Endodermal cell (in vitro differentiated cells): ENCODE results near the gene VCP. TPM values are rescaled to one million over a fixed set of nuclear protein-coding genes. Genes with fewer than 3 reads are reported as not detected.

Experiments
- DNase-seq: peaks from one replicate; pipeline ENCODE4 v3.0.0-alpha.2; 2017
- H3K27ac ChIP-seq: 2 replicates; pipeline ENCODE4 v1.5.1; 2013; ENCODE audit warnings: mild to moderate bottlenecking, low read depth, low read length, moderate library complexity
- H3K27me3 ChIP-seq: 2 replicates; pipeline ENCODE4 v1.6.1; 2013; ENCODE audit warnings: mild to moderate bottlenecking, low read length, moderate library complexity; ENCODE audit not compliant: insufficient read depth, control insufficient read depth, poor library complexity, severe bottlenecking
- H3K36me3 ChIP-seq: 2 replicates; pipeline ENCODE4 v1.7.0; 2013; ENCODE audit warnings: mild to moderate bottlenecking, low read length, moderate library complexity; ENCODE audit not compliant: control insufficient read depth, insufficient read depth
- H3K4me1 ChIP-seq: one replicate; pipeline ENCODE4 v1.7.0; 2013; ENCODE audit warnings: low read length; ENCODE audit not compliant: control insufficient read depth, insufficient read depth
- H3K4me3 ChIP-seq: 2 replicates; pipeline ENCODE4 v1.5.1; 2013; ENCODE audit warnings: mild to moderate bottlenecking, low read length, moderate library complexity
- H3K9ac ChIP-seq: 2 replicates; pipeline ENCODE4 v1.6.1; 2013; ENCODE audit warnings: mild to moderate bottlenecking, low read length, moderate library complexity; ENCODE audit not compliant: poor library complexity, severe bottlenecking; ENCODE audit errors: extremely low read depth
- H3K9me3 ChIP-seq: 2 replicates; pipeline ENCODE4 v1.6.1; 2013; ENCODE audit warnings: mild to moderate bottlenecking, low read length, moderate library complexity; ENCODE audit not compliant: control insufficient read depth
- H3K27ac Mint-ChIP-seq: 2 replicates; pipeline ENCODE4 v1.8.0; 2020; ENCODE audit warnings: mixed read lengths
- H3K27me3 Mint-ChIP-seq: 2 replicates; pipeline ENCODE4 v1.8.0; 2021; ENCODE audit warnings: mild to moderate bottlenecking, mixed read lengths; ENCODE audit not compliant: insufficient read depth
- H3K36me3 Mint-ChIP-seq: 2 replicates; pipeline ENCODE4 v1.8.0; 2020; ENCODE audit warnings: low read depth, mixed read lengths
- H3K4me1 Mint-ChIP-seq: 2 replicates; pipeline ENCODE4 v1.8.0; 2020; ENCODE audit warnings: mixed read lengths
- H3K4me3 Mint-ChIP-seq: 2 replicates; pipeline ENCODE4 v1.8.0; 2020; ENCODE audit warnings: mild to moderate bottlenecking, moderate library complexity, mixed read lengths
- H3K9me3 Mint-ChIP-seq: 2 replicates; pipeline ENCODE4 v1.8.0; 2020; ENCODE audit warnings: mild to moderate bottlenecking, mixed read lengths
- WGBS, 2 experiments: methylation state at CpG; one replicate each; pipeline versions ENCODE4 v1.1.5 to v1.1.7; 2013; ENCODE audit warnings: missing lambda C conversion rate in 2 of 2, mixed read lengths in 1 of 2; ENCODE audit not compliant: insufficient coverage in 1 of 2, insufficient read length in 1 of 2; 5-methylcytosine and 5-hydroxymethylcytosine counted together
- total RNA-seq, 2 donors: library from RNA; stranded (reverse); fragmentation: NEBNext Ultra II Directional in 1 of 2; extraction: Animal tissue kit (Norgen Biotek cat#: 25700) in 1 of 2; gene quantifications; 2 replicates in 1 of 2; 3 replicates in 1 of 2; pipeline ENCODE4 v1.2.1, GENCODE V29; 2021
- TF ChIP-seq, protein P1 (sequence below): fragments of 200-600 bp; sonication (generic); conservative IDR thresholded peaks from 2 replicates; pipeline ENCODE4 v1.5.0; 2021; ENCODE audit warnings: antibody characterized with exemption, mild to moderate bottlenecking

VCP gene
- total RNA-seq, 2 donors from 2014 or later, result 497 to 510 TPM

DNA sequence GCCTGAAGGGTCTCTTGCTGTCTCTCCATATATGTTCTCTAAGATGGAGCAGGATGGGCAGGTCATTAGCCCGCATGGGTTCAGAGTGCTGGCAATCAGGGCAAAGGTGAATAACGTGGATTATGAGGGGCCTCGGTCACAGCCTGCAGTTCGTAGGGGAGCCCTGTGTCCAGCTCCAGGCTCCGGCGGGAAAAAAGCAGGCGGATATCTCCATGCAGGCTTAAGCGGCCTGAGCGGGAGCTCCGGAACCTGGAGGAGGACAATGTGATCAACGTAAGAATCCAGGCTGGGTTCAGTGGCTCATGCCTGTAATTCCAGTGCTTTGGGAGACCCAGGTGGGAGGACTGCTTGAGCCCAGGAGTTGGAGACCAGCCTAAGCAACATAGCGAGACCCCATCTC lies 32.7 kb upstream of the VCP start:
- H3K27me3 ChIP-seq, result no peaks in the 10 kb centered on the region
- peak; percentile 34 for DNase-seq

DNA sequence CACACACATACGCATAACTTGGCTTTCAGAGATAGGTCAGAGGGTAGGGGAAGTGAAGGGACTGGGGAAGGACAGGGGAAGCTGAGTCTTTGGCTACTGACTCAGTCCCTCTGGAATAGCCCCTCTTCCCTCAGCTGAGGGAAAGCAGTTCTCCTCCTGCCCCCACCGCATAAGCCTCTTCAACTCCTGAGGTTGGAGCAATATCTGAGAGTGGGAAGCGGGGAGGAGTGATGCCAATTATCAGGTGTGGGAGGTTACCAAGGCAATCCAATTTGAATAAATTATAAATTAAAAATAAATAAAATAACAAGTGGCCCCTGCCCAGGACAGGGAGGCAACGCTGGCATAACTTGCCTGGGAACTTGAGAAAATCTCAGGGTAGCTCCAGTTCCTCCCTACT lies 32.2 kb upstream of the VCP start:
- no peaks in the 10 kb centered on the region for H3K27me3 ChIP-seq
- Mint-ChIP-seq H3K36me3 (peaks cover 49% of the 10 kb centered on the region), H3K4me1 (peaks cover 17% of the 10 kb centered on the region), H3K27me3 (no peaks in the 10 kb centered on the region), H3K4me3 (no peak overlapping the region), H3K9me3 (no peaks in the 10 kb centered on the region), H3K27ac (peak overlapping the region; percentile 99)
- H3K27ac ChIP-seq, result peak overlapping the region; percentile 87
- TF ChIP-seq, protein P1, sequence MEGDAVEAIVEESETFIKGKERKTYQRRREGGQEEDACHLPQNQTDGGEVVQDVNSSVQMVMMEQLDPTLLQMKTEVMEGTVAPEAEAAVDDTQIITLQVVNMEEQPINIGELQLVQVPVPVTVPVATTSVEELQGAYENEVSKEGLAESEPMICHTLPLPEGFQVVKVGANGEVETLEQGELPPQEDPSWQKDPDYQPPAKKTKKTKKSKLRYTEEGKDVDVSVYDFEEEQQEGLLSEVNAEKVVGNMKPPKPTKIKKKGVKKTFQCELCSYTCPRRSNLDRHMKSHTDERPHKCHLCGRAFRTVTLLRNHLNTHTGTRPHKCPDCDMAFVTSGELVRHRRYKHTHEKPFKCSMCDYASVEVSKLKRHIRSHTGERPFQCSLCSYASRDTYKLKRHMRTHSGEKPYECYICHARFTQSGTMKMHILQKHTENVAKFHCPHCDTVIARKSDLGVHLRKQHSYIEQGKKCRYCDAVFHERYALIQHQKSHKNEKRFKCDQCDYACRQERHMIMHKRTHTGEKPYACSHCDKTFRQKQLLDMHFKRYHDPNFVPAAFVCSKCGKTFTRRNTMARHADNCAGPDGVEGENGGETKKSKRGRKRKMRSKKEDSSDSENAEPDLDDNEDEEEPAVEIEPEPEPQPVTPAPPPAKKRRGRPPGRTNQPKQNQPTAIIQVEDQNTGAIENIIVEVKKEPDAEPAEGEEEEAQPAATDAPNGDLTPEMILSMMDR, result no peak
- peaks cover 61% of the 10 kb centered on the region for H3K36me3 ChIP-seq
- peak overlapping the region; percentile 94 for H3K9ac ChIP-seq
- H3K4me3 ChIP-seq, result peak overlapping the region; percentile 90
- H3K4me1 ChIP-seq, result peaks cover 9% of the 10 kb centered on the region
- no peak for DNase-seq
- no peaks in the 10 kb centered on the region for H3K9me3 ChIP-seq
- 87% methylated on average over 3 of the region's 4 CpGs; no CpG with 5 or more reads in 1 of the 2 experiments for WGBS, 2 experiments

More for the DNA sequence above, 32.7 kb upstream of the VCP start:
- Mint-ChIP-seq H3K9me3 (no peaks in the 10 kb centered on the region), H3K27me3 (no peaks in the 10 kb centered on the region), H3K4me1 (peaks cover 20% of the 10 kb centered on the region), H3K4me3 (no peak overlapping the region), H3K36me3 (peaks cover 44% of the 10 kb centered on the region), H3K27ac (no peak overlapping the region)
- peaks cover 11% of the 10 kb centered on the region for H3K4me1 ChIP-seq
- WGBS, 2 experiments, result 93 to 94% methylated on average over 11 of the region's 12 CpGs
- H3K9me3 ChIP-seq, result no peaks in the 10 kb centered on the region
- TF ChIP-seq, protein P1, result no peak
- no peak overlapping the region for H3K27ac ChIP-seq
- no peak overlapping the region for H3K9ac ChIP-seq
- no peak overlapping the region for H3K4me3 ChIP-seq
- peaks cover 56% of the 10 kb centered on the region for H3K36me3 ChIP-seq

DNA sequence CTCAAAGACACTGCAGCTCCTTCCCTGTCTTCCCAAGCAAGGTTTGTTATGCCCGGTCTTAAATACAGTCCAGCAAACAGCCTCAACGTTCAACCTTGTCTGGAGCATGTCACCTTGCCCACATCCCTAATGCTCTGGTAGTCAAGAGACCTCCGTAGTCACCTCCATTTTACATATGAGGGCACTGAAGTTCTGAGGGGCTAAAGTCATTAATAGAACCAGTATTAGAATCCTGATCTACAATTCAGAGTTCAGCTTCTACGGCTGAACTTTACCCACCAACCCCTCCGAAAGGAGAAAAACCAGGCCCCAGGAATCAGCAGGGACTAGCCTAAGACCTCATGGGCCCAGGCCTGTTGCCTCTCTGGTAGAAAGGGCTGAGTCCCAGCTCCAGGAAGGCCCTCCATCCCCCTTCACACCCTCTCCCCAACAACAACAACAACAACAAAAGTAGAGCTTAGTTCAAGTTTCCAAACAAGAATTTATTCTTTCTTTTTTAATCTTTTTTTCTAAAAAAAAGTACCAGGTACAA lies 31.3 kb upstream of the VCP start:
- peak overlapping the region; percentile 99 for H3K27ac Mint-ChIP-seq
- Histone ChIP-seq H3K36me3 (peaks cover 66% of the 10 kb centered on the region), H3K4me1 (peaks cover 6% of the 10 kb centered on the region), H3K9me3 (no peaks in the 10 kb centered on the region), H3K27me3 (no peaks in the 10 kb centered on the region), H3K9ac (peak overlapping the region; percentile 94), H3K27ac (peak overlapping the region; percentile 87), H3K4me3 (peak overlapping the region; percentile 90)
- peak overlapping the region; percentile 97 for H3K4me3 Mint-ChIP-seq
- peaks cover 53% of the 10 kb centered on the region for H3K36me3 Mint-ChIP-seq
- TF ChIP-seq, protein P1, result no peak
- H3K4me1 Mint-ChIP-seq, result peaks cover 13% of the 10 kb centered on the region
- WGBS, 2 experiments, result 28 to 29% methylated on average over 5 of the region's 5 CpGs
- no peaks in the 10 kb centered on the region for H3K27me3 Mint-ChIP-seq
- no peak for DNase-seq
- H3K9me3 Mint-ChIP-seq, result no peaks in the 10 kb centered on the region
